CD8-positive, alpha-beta memory T cell (primary cell): ENCODE measurements around the gene NKAP. TPM values are rescaled to one million over a fixed set of nuclear protein-coding genes. Genes with fewer than 3 reads are reported as not detected.
"Not testable (repeated sequence)": the region's sequence is repeated elsewhere in the genome, so short reads cannot be mapped to it uniquely, and the experiment has no call there.

Source experiments
- CTCF ChIA-PET: fragments of 350-600 bp; sonication (Branson Sonifier 250); formaldehyde crosslinking; loops from one replicate; lab custom pipeline; 2021; ENCODE audit warnings: antibody characterized with exemption; lab: Charles Lee
- POLR2A ChIA-PET: fragments of 350-600 bp; sonication (Branson Sonifier 250); formaldehyde crosslinking; loops from one replicate; lab custom pipeline; 2021; ENCODE audit warnings: antibody characterized with exemption; lab: Charles Lee
- DNase-seq, 5 donors: peaks; one replicate each; pipeline versions ENCODE4 v3.0.0 to v3.0.0-alpha.2; 2020 to 2022; ENCODE audit warnings: mixed read lengths in 1 of 5
- H3K27ac ChIP-seq: one replicate; pipeline ENCODE4 v1.7.0; 2013; ENCODE audit warnings: low read depth, mild to moderate bottlenecking, low read length, moderate library complexity
- H3K27me3 ChIP-seq: 2 replicates; pipeline ENCODE4 v1.7.0; 2013; ENCODE audit warnings: low read length, mild to moderate bottlenecking; ENCODE audit not compliant: insufficient read depth, poor library complexity, severe bottlenecking
- H3K36me3 ChIP-seq: 2 replicates; pipeline ENCODE4 v1.7.0; 2013; ENCODE audit warnings: mild to moderate bottlenecking, low read length, moderate library complexity; ENCODE audit not compliant: insufficient read depth
- H3K4me1 ChIP-seq: 2 replicates; pipeline ENCODE4 v1.7.0; 2013; ENCODE audit warnings: mild to moderate bottlenecking, low read length, moderate library complexity; ENCODE audit not compliant: insufficient read depth
- H3K4me3 ChIP-seq: 2 replicates; pipeline ENCODE4 v1.7.0; 2013; ENCODE audit warnings: mild to moderate bottlenecking, low read length
- H3K9me3 ChIP-seq: 2 replicates; pipeline ENCODE4 v1.7.0; 2013; ENCODE audit warnings: mild to moderate bottlenecking, low read length
- H3K27ac Mint-ChIP-seq, 8 donors: one replicate each; pipeline ENCODE4 v1.8.0; 2020 to 2021; ENCODE audit warnings: mixed read lengths in 8 of 8, mild to moderate bottlenecking in 6 of 8, inconsistent platforms in 3 of 8, moderate library complexity in 3 of 8
- H3K27me3 Mint-ChIP-seq, 2 donors: one replicate each; pipeline ENCODE4 v1.8.0; 2020 to 2021; ENCODE audit warnings: mixed read lengths in 2 of 2, mild to moderate bottlenecking in 1 of 2, moderate library complexity in 1 of 2
- H3K36me3 Mint-ChIP-seq, 3 donors: one replicate each; pipeline ENCODE4 v1.8.0; 2020 to 2021; ENCODE audit warnings: mixed read lengths in 3 of 3, inconsistent platforms in 1 of 3, mild to moderate bottlenecking in 1 of 3
- H3K4me1 Mint-ChIP-seq, 3 donors: one replicate each; pipeline ENCODE4 v1.8.0; 2020 to 2021; ENCODE audit warnings: mixed read lengths in 3 of 3, inconsistent platforms in 1 of 3, mild to moderate bottlenecking in 1 of 3
- H3K4me3 Mint-ChIP-seq, 7 donors: one replicate each; pipeline ENCODE4 v1.8.0; 2020 to 2021; ENCODE audit warnings: mixed read lengths in 7 of 7, mild to moderate bottlenecking in 6 of 7, moderate library complexity in 4 of 7, inconsistent platforms in 2 of 7
- H3K9me3 Mint-ChIP-seq, 5 donors: one replicate each; pipeline ENCODE4 v1.8.0; 2020 to 2022; ENCODE audit warnings: mixed read lengths in 5 of 5, mild to moderate bottlenecking in 3 of 5, moderate library complexity in 2 of 5, inconsistent platforms in 1 of 5
- polyA plus RNA-seq: library from polyadenylated mRNA; unstranded; fragments of 300-500 nt; fragmentation: Illumina TruSeq; gene quantifications from one replicate; pipeline ENCODE4 v1.2.3, GENCODE V29; 2021
- total RNA-seq, 2 experiments: library from RNA; stranded (reverse); gene quantifications; one replicate each; pipeline ENCODE4 v1.2.3, GENCODE V29; 2021

The NKAP gene
- total and polyA plus RNA-seq, 3 experiments from 2014 or later: 4.6 to 11.7 (median 11.3) TPM

- H3K4me1 Mint-ChIP-seq: peaks cover 23 to 38% (median 25%) of the 10 kb centered on the region in 3 donors
- Histone ChIP-seq H3K36me3 (no peaks in the 10 kb centered on the region), H3K4me3 (no peak overlapping the region), H3K27ac (no peak overlapping the region), H3K4me1 (no peaks in the 10 kb centered on the region), H3K9me3 (no peaks in the 10 kb centered on the region), H3K27me3 (no peaks in the 10 kb centered on the region)
- H3K9me3 Mint-ChIP-seq: peaks cover 0 to 5% (median 3%) of the 10 kb centered on the region in 5 donors
- CTCF ChIA-PET: no interaction called here
- no peak overlapping the region for H3K4me3 Mint-ChIP-seq
- H3K27ac Mint-ChIP-seq: peak overlapping the region in 3 of 8 donors; percentile 3 to 54 (median 26)
- peaks cover 0 to 10% of the 10 kb centered on the region in 2 donors for H3K27me3 Mint-ChIP-seq
- POLR2A ChIA-PET: no interaction called here
- DNase-seq: peak in 1 of 5 donors; percentile 35
- no peaks in the 10 kb centered on the region for H3K36me3 Mint-ChIP-seq
Observed at GRCh38 chrX:119954374-119954773, 10.8 kb upstream of the NKAP start.

DNA sequence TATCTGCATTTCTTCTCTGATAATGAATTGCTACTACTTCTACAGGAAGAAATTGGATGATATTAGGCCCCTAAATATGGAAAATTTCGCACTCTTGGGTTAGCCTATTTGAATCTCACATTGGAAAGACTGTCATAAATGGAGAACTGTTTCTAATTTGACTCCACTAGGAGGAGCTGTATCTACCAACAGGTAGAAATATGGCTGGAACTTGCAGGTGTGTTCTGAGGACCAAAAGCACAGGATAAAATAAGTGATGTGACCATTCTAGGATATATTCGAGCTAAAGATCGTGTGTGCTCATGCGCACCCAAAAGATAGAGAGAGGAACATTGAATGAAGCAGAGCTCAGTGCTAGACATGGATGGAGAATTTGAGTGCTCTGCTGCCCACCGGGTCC lies 4.8 kb upstream of the NKAP start:
- DNase-seq: no peak
- Mint-ChIP-seq H3K36me3 (peaks cover 0 to 1% (median 0%) of the 10 kb centered on the region in 3 donors), H3K4me1 (peaks cover 6 to 9% (median 9%) of the 10 kb centered on the region in 3 donors), H3K27ac (no peak overlapping the region), H3K27me3 (no peaks in the 10 kb centered on the region), H3K9me3 (no peaks in the 10 kb centered on the region), H3K4me3 (peak overlapping the region in 1 of 7 donors; percentile 4)
- H3K4me3 ChIP-seq: no peak overlapping the region
- H3K9me3 ChIP-seq: no peaks in the 10 kb centered on the region
- ChIA-PET POLR2A (no interaction called here), CTCF (interaction anchor here (0.6 to 1.7 kb wide), 2 partner anchors 67 to 118 kb away, joined by 3 to 4 read pairs; no protein-coding TSS in a partner anchor)
- peaks cover 4% of the 10 kb centered on the region for H3K4me1 ChIP-seq
- no peaks in the 10 kb centered on the region for H3K27me3 ChIP-seq
- H3K36me3 ChIP-seq: no peaks in the 10 kb centered on the region
- H3K27ac ChIP-seq: no peak overlapping the region

DNA sequence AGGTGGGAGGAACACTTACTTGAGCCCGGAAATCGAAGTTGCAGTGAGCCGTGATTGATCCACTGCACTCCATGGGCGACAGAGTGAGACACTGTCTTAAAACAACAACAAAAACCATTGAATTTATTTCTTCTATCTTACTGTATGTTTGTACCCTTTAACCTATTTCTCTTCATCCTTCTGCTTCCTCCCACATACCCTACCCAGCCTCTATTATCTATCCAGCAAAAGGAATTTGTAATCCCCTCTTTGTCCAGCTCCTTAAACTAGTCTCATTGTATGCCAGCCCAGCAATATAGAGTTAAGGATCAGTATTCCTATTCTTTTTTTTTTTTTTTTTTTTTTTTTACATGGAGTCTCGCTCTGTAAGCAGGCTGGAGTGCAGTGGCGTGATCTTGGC lies 1.9 kb upstream of the NKAP start:
- Mint-ChIP-seq H3K36me3 (peaks cover 0 to 15% (median 0%) of the 10 kb centered on the region in 3 donors), H3K27ac (peak overlapping the region in 1 of 8 donors; percentile 24), H3K9me3 (no peaks in the 10 kb centered on the region), H3K27me3 (no peaks in the 10 kb centered on the region), H3K4me1 (peaks cover 23 to 30% (median 28%) of the 10 kb centered on the region in 3 donors), H3K4me3 (peak overlapping the region in 1 of 7 donors; percentile 30)
- H3K4me1 ChIP-seq: peaks cover 21% of the 10 kb centered on the region
- no peak overlapping the region for H3K27ac ChIP-seq
- no peak overlapping the region for H3K4me3 ChIP-seq
- ChIA-PET CTCF (no interaction called here), POLR2A (no interaction called here)
- H3K36me3 ChIP-seq: no peaks in the 10 kb centered on the region
- H3K9me3 ChIP-seq: no peaks in the 10 kb centered on the region
- no peaks in the 10 kb centered on the region for H3K27me3 ChIP-seq
- no peak for DNase-seq

DNA sequence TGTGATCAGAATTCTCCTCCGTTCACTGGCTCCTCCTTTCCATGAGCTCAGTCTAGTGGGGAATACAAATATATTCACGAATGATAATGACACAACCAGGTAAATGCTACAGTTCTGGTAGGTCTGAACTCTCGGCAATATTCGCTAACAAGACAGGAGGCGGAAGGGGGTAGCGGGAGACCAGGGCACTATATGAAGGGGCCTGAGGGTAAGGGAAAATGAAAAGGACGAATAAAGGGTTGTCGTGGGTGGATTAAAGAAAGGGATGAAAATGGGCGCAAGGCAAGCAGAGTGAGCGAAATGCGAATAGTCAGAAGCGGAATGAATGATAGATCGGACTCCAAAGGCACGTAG lies 743 bp downstream of the NKAP start:
- Histone ChIP-seq H3K36me3 (no peaks in the 10 kb centered on the region), H3K4me3 (peak overlapping the region; percentile 81), H3K27me3 (no peaks in the 10 kb centered on the region), H3K9me3 (no peaks in the 10 kb centered on the region), H3K27ac (peak overlapping the region; percentile 92), H3K4me1 (peaks cover 21% of the 10 kb centered on the region)
- Mint-ChIP-seq H3K27me3 (no peaks in the 10 kb centered on the region), H3K36me3 (peaks cover 0 to 17% (median 1%) of the 10 kb centered on the region in 3 donors), H3K4me1 (peaks cover 23 to 29% (median 27%) of the 10 kb centered on the region in 3 donors), H3K27ac (peak overlapping the region; percentile 78 to 98 (median 92)), H3K4me3 (peak overlapping the region; percentile 86 to 98 (median 90)), H3K9me3 (no peaks in the 10 kb centered on the region)
- POLR2A ChIA-PET: no interaction called here
- DNase-seq: no peak
- CTCF ChIA-PET: no interaction called here

DNA sequence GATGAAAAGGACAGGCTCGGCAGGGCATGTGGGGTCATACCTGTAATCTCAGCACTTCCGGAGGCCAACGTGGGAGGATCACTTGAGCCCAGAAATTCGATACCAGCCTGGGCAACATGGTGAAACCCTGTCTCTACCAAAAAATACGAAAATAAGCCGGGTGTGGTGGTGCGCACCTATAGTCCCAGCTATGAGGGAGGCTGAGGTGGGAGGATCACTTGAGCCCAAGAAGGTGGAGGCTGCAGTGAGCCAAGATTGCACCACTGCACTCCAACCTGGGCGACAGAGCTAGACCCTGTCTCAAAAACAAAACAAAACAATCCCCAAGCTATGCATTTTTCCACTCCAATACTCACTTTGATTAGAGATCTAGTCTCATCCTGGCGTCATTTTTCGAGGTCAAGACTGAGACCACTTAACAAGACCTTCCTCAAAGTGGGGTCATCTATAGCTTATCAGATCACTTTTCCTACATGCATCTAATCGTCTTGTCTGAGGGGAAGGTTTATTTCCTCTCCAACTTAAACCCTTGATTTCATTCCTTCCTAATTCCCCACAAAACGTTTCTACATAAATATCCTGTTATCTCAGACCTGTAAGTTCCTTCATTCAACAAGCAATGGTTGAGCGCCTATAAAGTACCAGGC lies 1.3 kb downstream of the NKAP start:
- Mint-ChIP-seq H3K27ac (peak overlapping the region; percentile 84 to 98 (median 89)), H3K4me1 (peaks cover 23 to 29% (median 27%) of the 10 kb centered on the region in 3 donors), H3K4me3 (peak overlapping the region; percentile 86 to 98 (median 90)), H3K9me3 (no peaks in the 10 kb centered on the region), H3K36me3 (peaks cover 0 to 21% (median 1%) of the 10 kb centered on the region in 3 donors), H3K27me3 (no peaks in the 10 kb centered on the region)
- ChIA-PET POLR2A (no interaction called here), CTCF (no interaction called here)
- Histone ChIP-seq H3K27ac (peak overlapping the region; percentile 92), H3K9me3 (no peaks in the 10 kb centered on the region), H3K27me3 (no peaks in the 10 kb centered on the region), H3K4me1 (peaks cover 21% of the 10 kb centered on the region), H3K36me3 (no peaks in the 10 kb centered on the region), H3K4me3 (peak overlapping the region; percentile 81)
- DNase-seq: no peak

GRCh38 chrX:119941336-119941735 lies 2.2 kb downstream of the NKAP start:
- Mint-ChIP-seq H3K27ac (peak overlapping the region in 5 of 8 donors; percentile 7 to 98 (median 34)), H3K9me3 (no peaks in the 10 kb centered on the region), H3K4me3 (peak overlapping the region in 5 of 7 donors; percentile 41 to 91 (median 50)), H3K27me3 (no peaks in the 10 kb centered on the region), H3K36me3 (peaks cover 0 to 27% (median 1%) of the 10 kb centered on the region in 3 donors), H3K4me1 (peaks cover 23 to 29% (median 27%) of the 10 kb centered on the region in 3 donors)
- no peaks in the 10 kb centered on the region for H3K9me3 ChIP-seq
- no peak overlapping the region for H3K27ac ChIP-seq
- H3K4me3 ChIP-seq: no peak overlapping the region
- DNase-seq: no peak
- ChIA-PET CTCF (no interaction called here), POLR2A (no interaction called here)
- peaks cover 4% of the 10 kb centered on the region for H3K36me3 ChIP-seq
- peaks cover 21% of the 10 kb centered on the region for H3K4me1 ChIP-seq
- no peaks in the 10 kb centered on the region for H3K27me3 ChIP-seq

DNA sequence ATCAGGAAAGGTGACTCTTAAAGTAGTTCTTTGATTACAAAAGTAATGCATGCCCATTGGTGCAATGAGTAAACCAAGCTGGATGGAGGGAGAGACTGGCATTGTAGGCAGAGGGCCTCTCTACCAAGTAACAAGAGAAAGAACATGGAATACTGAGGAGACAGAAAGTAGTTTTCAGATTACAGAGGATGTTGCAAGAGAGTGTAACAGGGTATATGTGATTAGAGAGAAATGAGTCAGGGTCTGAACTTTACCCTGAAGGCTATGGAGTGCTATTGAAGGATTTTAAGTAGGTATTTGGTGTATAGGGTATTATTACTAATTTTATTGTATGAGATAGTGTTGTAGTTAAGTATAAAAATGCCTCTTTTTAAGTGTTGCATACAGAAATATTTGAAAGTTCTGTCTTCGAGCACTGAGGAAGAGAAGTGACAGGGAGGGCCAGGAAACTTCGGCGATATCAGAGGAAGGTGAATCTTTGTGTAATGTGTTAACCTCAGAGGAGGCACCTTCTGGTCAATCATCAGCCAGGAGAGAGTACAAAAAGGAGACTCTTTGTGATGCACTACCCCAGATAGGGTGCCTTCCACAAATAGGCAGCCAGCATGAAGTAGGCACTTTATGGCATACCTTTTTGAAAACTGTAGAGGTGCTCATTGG lies 8.2 kb downstream of the NKAP start:
- Histone ChIP-seq H3K4me1 (no peaks in the 10 kb centered on the region), H3K27ac (no peak overlapping the region), H3K36me3 (peaks cover 26% of the 10 kb centered on the region), H3K27me3 (no peaks in the 10 kb centered on the region), H3K4me3 (no peak overlapping the region), H3K9me3 (no peaks in the 10 kb centered on the region)
- Mint-ChIP-seq H3K36me3 (peaks cover 0 to 54% (median 1%) of the 10 kb centered on the region in 3 donors), H3K4me1 (peaks cover 0 to under 1% (median under 1%) of the 10 kb centered on the region in 3 donors), H3K4me3 (no peak overlapping the region), H3K27ac (no peak overlapping the region), H3K27me3 (no peaks in the 10 kb centered on the region), H3K9me3 (no peaks in the 10 kb centered on the region)
- POLR2A ChIA-PET: no interaction called here
- DNase-seq: no peak
- CTCF ChIA-PET: no interaction called here

- CTCF ChIA-PET, H3K9me3 ChIP-seq, H3K27me3 Mint-ChIP-seq, H3K4me1 Mint-ChIP-seq, POLR2A ChIA-PET, H3K27ac Mint-ChIP-seq, H3K36me3 ChIP-seq, H3K27me3 ChIP-seq, H3K9me3 Mint-ChIP-seq, DNase-seq, H3K27ac ChIP-seq, H3K4me3 ChIP-seq, H3K4me3 Mint-ChIP-seq, H3K4me1 ChIP-seq: not testable (repeated sequence)
- H3K36me3 Mint-ChIP-seq: peaks cover 0 to 24% (median 7%) of the 10 kb centered on the region in 3 donors
Observed at GRCh38 chrX:119922391-119922790, 21.2 kb downstream of the NKAP start.
